Nephron (organoid): Measurements from ENCODE around the gene TEC.

Experiments used
- H3K27ac Mint-ChIP-seq, 3 experiments: 2 replicates each; pipeline ENCODE4 v1.8.0; 2020; ENCODE audit warnings: mixed read lengths in 3 of 3, mild to moderate bottlenecking in 2 of 3, moderate library complexity in 1 of 3
- H3K27me3 Mint-ChIP-seq: 2 replicates; pipeline ENCODE4 v1.8.0; 2021; ENCODE audit warnings: low read depth, mild to moderate bottlenecking, moderate library complexity, mixed read lengths
- H3K36me3 Mint-ChIP-seq: 2 replicates; pipeline ENCODE4 v1.8.0; 2020; ENCODE audit warnings: low read depth, mixed read lengths
- H3K4me1 Mint-ChIP-seq: 2 replicates; pipeline ENCODE4 v1.8.0; 2020; ENCODE audit warnings: mixed read lengths
- H3K4me3 Mint-ChIP-seq, 3 experiments: 2 replicates each; pipeline ENCODE4 v1.8.0; 2020; ENCODE audit warnings: mild to moderate bottlenecking in 3 of 3, mixed read lengths in 3 of 3, moderate library complexity in 2 of 3
- H3K9me3 Mint-ChIP-seq: 2 replicates; pipeline ENCODE4 v1.8.0; 2020; ENCODE audit warnings: mixed read lengths
- TF ChIP-seq, protein P1 (sequence below), 3 experiments: fragments of 200-600 bp; sonication (generic); IDR thresholded peaks; one replicate each; pipeline ENCODE4 v1.5.0; 2021; ENCODE audit warnings: antibody characterized with exemption in 3 of 3; ENCODE audit not compliant: unreplicated experiment in 3 of 3

TEC gene

DNA sequence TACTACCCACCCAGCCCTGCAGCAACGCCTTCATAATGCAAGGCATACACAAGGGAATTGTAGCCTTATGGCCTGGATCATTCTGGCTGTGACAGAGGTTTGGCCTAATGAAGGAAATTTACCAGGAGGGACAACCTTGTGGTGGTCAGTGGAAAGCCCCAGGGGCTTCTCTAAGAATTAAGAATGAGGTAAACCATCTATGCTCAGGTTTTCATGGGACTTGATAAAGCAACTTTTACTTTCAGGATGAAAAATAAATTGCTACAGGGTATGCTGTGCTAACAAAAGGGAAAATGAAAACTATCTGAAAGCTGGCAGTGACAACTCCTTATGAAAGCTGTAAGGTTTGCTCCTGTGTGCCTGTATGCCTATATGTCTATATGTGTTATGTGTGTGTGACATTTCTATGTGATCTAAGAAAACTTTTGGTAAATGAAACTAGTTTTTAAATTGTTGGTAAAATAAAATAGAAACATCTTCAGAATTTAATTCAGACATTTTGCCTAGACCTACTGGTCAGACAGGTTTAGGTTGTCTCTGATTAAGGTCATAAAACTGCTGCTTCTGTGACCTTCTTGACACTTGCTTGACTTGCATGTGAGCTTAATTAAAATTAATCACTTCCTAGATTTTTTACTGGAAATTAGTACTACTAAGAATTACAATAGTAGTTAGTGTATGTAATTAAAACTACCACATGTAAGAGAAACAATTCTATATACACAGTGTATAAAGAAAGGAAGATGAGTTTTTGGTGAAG, 115.7 kb downstream of the TEC start:
- Mint-ChIP-seq H3K27me3 (no peaks in the 10 kb centered on the region), H3K9me3 (peaks cover 27% of the 10 kb centered on the region), H3K4me1 (no peaks in the 10 kb centered on the region), H3K36me3 (peaks cover 32% of the 10 kb centered on the region), H3K27ac (no peak overlapping the region), H3K4me3 (no peak overlapping the region)
- TF ChIP-seq, protein P1, sequence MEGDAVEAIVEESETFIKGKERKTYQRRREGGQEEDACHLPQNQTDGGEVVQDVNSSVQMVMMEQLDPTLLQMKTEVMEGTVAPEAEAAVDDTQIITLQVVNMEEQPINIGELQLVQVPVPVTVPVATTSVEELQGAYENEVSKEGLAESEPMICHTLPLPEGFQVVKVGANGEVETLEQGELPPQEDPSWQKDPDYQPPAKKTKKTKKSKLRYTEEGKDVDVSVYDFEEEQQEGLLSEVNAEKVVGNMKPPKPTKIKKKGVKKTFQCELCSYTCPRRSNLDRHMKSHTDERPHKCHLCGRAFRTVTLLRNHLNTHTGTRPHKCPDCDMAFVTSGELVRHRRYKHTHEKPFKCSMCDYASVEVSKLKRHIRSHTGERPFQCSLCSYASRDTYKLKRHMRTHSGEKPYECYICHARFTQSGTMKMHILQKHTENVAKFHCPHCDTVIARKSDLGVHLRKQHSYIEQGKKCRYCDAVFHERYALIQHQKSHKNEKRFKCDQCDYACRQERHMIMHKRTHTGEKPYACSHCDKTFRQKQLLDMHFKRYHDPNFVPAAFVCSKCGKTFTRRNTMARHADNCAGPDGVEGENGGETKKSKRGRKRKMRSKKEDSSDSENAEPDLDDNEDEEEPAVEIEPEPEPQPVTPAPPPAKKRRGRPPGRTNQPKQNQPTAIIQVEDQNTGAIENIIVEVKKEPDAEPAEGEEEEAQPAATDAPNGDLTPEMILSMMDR (IDR thresholded peaks at IDR 0.05; ENCODE audit: unreplicated experiment in 3 of 3), result no peak

DNA sequence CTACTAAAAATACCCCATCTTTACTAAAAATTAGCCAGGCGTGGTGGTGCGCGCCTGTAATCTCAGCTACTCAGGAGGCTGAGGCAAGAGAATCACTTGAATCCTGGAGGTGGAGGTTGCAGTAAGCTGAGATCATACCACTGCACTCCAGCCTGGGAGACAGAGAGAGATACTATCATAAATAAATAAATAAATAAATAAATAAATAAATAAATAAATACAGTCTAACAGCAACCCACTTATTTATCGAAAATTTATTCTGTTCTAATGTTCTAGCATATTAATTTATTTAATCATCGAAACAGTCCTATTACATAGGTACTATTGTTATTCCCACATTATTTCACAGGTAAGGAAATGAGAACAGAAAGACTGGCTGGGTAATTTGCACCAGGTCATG, 117.4 kb downstream of the TEC start:
- Mint-ChIP-seq H3K4me1 (no peaks in the 10 kb centered on the region), H3K9me3 (peaks cover 25% of the 10 kb centered on the region), H3K27ac (no peak overlapping the region), H3K36me3 (peaks cover 32% of the 10 kb centered on the region), H3K4me3 (no peak overlapping the region), H3K27me3 (no peaks in the 10 kb centered on the region)
- TF ChIP-seq, protein P1 (IDR thresholded peaks at IDR 0.05; ENCODE audit: unreplicated experiment in 3 of 3), result no peak

DNA sequence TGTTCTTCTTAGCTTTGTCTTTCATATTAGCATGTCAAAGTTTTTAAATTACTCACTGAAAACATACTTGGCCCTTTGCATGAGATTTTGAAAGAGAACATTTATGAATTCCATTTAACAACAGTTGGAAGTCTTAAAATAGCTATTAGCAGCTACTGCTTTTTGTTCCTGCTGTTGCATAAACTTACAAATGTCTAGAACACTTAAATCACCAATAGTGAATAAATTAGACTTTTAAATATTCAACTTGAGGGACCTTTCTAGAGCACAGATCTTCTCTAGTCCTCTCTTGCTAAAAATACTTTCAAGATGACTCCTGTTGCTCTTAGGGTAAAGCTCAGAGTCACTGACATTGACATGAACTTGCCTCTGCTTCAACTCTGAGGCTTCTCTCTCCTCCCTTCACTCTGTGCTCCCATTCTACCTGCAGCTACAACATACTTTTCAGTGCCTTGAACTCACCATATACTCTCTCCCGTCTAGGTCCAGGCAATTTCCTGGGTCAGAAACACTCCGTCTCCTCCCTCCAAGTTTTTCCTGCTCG, 119.7 kb downstream of the TEC start:
- Mint-ChIP-seq H3K36me3 (peaks cover 18% of the 10 kb centered on the region), H3K27me3 (no peaks in the 10 kb centered on the region), H3K4me1 (no peaks in the 10 kb centered on the region), H3K27ac (no peak overlapping the region), H3K4me3 (no peak overlapping the region), H3K9me3 (peaks cover 17% of the 10 kb centered on the region)
- TF ChIP-seq, protein P1 (IDR thresholded peaks at IDR 0.05; ENCODE audit: unreplicated experiment in 3 of 3), result no peak

DNA sequence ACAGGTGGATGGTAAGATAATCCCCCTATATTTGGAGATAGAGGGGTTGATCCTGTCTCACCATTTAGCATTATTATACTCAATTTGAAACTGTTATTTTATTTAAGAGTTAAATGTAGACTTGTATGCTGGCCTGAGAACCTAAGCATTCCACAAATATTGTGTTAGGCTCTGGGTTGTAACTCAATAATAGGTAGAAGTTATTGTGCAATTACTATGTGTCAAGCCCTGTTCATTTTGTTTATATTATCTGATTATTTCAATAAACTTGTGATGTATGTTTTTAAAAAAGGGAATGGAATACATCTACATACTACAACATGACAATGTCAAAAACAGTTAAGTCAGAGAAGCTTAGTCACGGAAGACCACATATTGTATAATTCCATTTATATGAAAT, 122.0 kb downstream of the TEC start:
- no peaks in the 10 kb centered on the region for H3K27me3 Mint-ChIP-seq

DNA sequence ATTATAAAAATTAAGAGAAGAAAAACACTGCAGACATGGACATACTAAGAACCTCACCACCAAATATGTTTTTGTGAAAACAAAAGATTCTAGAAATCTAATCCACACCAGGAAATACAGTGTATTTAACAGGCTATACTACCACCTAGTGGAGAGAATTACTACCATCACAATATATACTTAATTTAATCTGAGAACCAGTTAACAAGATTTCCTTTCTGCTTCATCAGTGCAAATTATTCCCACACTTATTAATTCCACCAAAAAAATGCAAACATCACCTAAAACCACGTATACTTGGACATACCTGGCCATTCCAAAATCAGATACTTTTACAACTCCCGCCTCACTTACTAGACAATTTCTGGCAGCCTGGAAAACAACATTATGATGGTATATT, 128.6 kb downstream of the TEC start:
- Mint-ChIP-seq H3K4me1 (no peaks in the 10 kb centered on the region), H3K36me3 (no peaks in the 10 kb centered on the region), H3K4me3 (no peak overlapping the region), H3K9me3 (no peaks in the 10 kb centered on the region), H3K27me3 (no peaks in the 10 kb centered on the region), H3K27ac (no peak overlapping the region)
- TF ChIP-seq, protein P1 (IDR thresholded peaks at IDR 0.05; ENCODE audit: unreplicated experiment in 3 of 3), result peak; percentile 51 to 74 (median 56)

More for the DNA sequence above, 122.0 kb downstream of the TEC start:
- Mint-ChIP-seq H3K27ac (no peak overlapping the region), H3K4me1 (no peaks in the 10 kb centered on the region), H3K9me3 (peaks cover 2% of the 10 kb centered on the region), H3K4me3 (no peak overlapping the region), H3K36me3 (peaks cover 2% of the 10 kb centered on the region)
- TF ChIP-seq, protein P1 (IDR thresholded peaks at IDR 0.05; ENCODE audit: unreplicated experiment in 3 of 3), result no peak

DNA sequence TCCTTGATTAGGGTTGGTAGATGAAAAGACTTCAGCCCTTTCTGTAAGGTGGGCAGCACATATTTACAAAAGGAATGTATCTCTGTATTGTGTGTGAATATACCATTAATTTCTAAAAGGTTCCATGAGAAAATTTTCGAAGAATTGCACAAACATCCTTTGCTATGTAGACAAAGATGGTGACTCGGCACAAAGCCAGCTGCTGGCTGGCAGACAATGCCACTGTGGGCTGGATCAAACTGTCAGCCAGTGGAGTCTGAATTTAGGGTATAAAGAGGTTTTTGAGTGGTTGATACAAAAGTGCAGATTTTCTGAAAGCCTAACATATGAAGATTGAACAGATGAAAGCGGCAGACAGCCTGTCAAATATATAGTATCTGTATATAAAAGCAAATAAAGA, 129.9 kb downstream of the TEC start:
- TF ChIP-seq, protein P1 (IDR thresholded peaks at IDR 0.05; ENCODE audit: unreplicated experiment in 3 of 3), result no peak
- H3K27me3 Mint-ChIP-seq, result no peaks in the 10 kb centered on the region
- no peaks in the 10 kb centered on the region for H3K4me1 Mint-ChIP-seq
- H3K9me3 Mint-ChIP-seq, result no peaks in the 10 kb centered on the region
- H3K36me3 Mint-ChIP-seq, result peaks cover 4% of the 10 kb centered on the region
- no peak overlapping the region for H3K27ac Mint-ChIP-seq
- no peak overlapping the region for H3K4me3 Mint-ChIP-seq
